GM12878 (cell line): ENCODE results near the gene DIO1. TPM values are rescaled to one million over a fixed set of nuclear protein-coding genes. Genes with fewer than 3 reads are reported as not detected.
A peak's percentile ranks its signal among the peaks of the same experiment; 100 is the strongest.

ENCODE experiments used
- CHD4 ChIP-seq: fragments of 200-600 bp; sonication (generic); IDR thresholded peaks from 2 replicates; pipeline ENCODE4 v1.6.1; 2016; ENCODE audit warnings: mild to moderate bottlenecking
- IRF5 ChIP-seq: fragments of 450-650 bp; IDR thresholded peaks from 2 replicates; pipeline ENCODE4 v1.6.1; 2017; ENCODE audit warnings: borderline replicate concordance
- MTA3 ChIP-seq: IDR thresholded peaks from 2 replicates; pipeline ENCODE4 v1.6.1; 2012; ENCODE audit warnings: low read length, inconsistent platforms, borderline replicate concordance
- NFYA ChIP-seq: IDR thresholded peaks from 2 replicates; pipeline ENCODE4 v1.6.1; 2011; ENCODE audit warnings: low read depth, mild to moderate bottlenecking, low read length, improper control_type of control experiment, borderline replicate concordance
- NR2C2 ChIP-seq: IDR thresholded peaks from 2 replicates; pipeline ENCODE4 v1.6.1; 2011; ENCODE audit warnings: borderline replicate concordance, low read depth; ENCODE audit not compliant: control insufficient read depth, insufficient read length
- RAD21 ChIP-seq: IDR thresholded peaks from 2 replicates; pipeline ENCODE4 v1.6.1; 2011; ENCODE audit warnings: mild to moderate bottlenecking, low read depth, low read length, moderate library complexity; ENCODE audit not compliant: insufficient read depth
- SPI1 ChIP-seq: IDR thresholded peaks from 2 replicates; pipeline ENCODE4 v1.6.1; 2011; ENCODE audit warnings: low read depth, mild to moderate bottlenecking, low read length, moderate library complexity, borderline replicate concordance; ENCODE audit not compliant: insufficient read depth
- SREBF1 ChIP-seq: IDR thresholded peaks from 2 replicates; pipeline ENCODE4 v1.6.1; 2012; ENCODE audit warnings: mild to moderate bottlenecking, low read length
- STAT3 ChIP-seq: IDR thresholded peaks from 2 replicates; pipeline ENCODE4 v1.6.1; 2011; ENCODE audit warnings: low read depth, low read length, improper control_type of control experiment
- TBL1XR1 ChIP-seq: IDR thresholded peaks from 2 replicates; pipeline ENCODE4 v1.6.1; 2012; ENCODE audit warnings: low read depth, low read length, improper control_type of control experiment
- TCF3 ChIP-seq: IDR thresholded peaks from 2 replicates; pipeline ENCODE4 v1.6.1; 2012; ENCODE audit warnings: low read depth, mild to moderate bottlenecking, low read length, borderline replicate concordance; ENCODE audit not compliant: insufficient read depth
- YBX1 ChIP-seq: fragments of 450-650 bp; IDR thresholded peaks from 2 replicates; pipeline ENCODE4 v1.6.1; 2016; ENCODE audit warnings: antibody characterized with exemption
- ZBTB40 ChIP-seq: fragments of 450-650 bp; IDR thresholded peaks from 2 replicates; pipeline ENCODE4 v1.6.1; 2016; ENCODE audit warnings: mild to moderate bottlenecking, moderate library complexity, borderline replicate concordance
- ZNF217 ChIP-seq: fragments of 450-650 bp; IDR thresholded peaks from 2 replicates; pipeline ENCODE4 v1.6.1; 2017; ENCODE audit warnings: antibody characterized with exemption, mild to moderate bottlenecking
- ZNF384 ChIP-seq: IDR thresholded peaks from 2 replicates; pipeline ENCODE4 v1.6.1; 2012; ENCODE audit warnings: low read depth, mild to moderate bottlenecking, low read length, improper control_type of control experiment, borderline replicate concordance
- polyA plus RNA-seq, 11 experiments: library from polyadenylated mRNA; depleted of rRNA in 4 of 11; unstranded in 6 of 11; stranded (reverse) in 5 of 11; fragments of >200 nt; fragmentation: Nextera tagmentation in 4 of 11; fragmentation: Illumina TruSeq in 1 of 11; extraction: Ambion mirVana in 4 of 11; extraction: Trizol in 1 of 11; gene quantifications; 1 replicate in 1 of 11; 2 replicates in 10 of 11; pipeline versions ENCODE4 v1.2.1 to v1.2.3, GENCODE V29; 2011 to 2016; ENCODE audit warnings: inconsistent platforms in 2 of 11, missing spikeins in 2 of 11, low read depth in 1 of 11
- total RNA-seq, 4 experiments: library from RNA; depleted of rRNA in 3 of 4; stranded (reverse); fragments of >200 nt in 3 of 4; fragmentation: Illumina TruSeq in 1 of 4; extraction: Trizol in 1 of 4; gene quantifications; 2 replicates each; pipeline versions ENCODE4 v1.2.1 to v1.2.3, GENCODE V29; 2013 to 2021
- TF ChIP-seq, protein P1 (sequence below): fragments of 450-650 bp; IDR thresholded peaks from 2 replicates; pipeline ENCODE4 v1.6.1; 2017; ENCODE audit warnings: mild to moderate bottlenecking, low read depth, inconsistent platforms; ENCODE audit not compliant: poor library complexity, severe bottlenecking
- TF ChIP-seq, protein P2 (sequence below): fragments of 450-650 bp; formaldehyde crosslinking; IDR thresholded peaks from 2 replicates; pipeline ENCODE4 v1.4.0; 2020; ENCODE audit warnings: mild to moderate bottlenecking, moderate library complexity

Gene DIO1
- total and polyA plus RNA-seq, 10 of the 15 experiments (the other 5 are each of a cell fraction or from before 2014, with no cell fraction given) = 0.11 to 0.26 (median 0.12) TPM; not detected in 6

- no peak for TF ChIP-seq IRF5
- TF ChIP-seq TBL1XR1 = no peak
- no peak for TF ChIP-seq SPI1
- no peak for TF ChIP-seq NR2C2
- no peak for TF ChIP-seq NFYA
- peak; percentile 67; the same call in 1 of the 2 replicates for TF ChIP-seq ZBTB40
- TF ChIP-seq ZNF384 = no peak
- TF ChIP-seq YBX1 = no peak
- no peak for TF ChIP-seq SREBF1
- TF ChIP-seq, protein P1, sequence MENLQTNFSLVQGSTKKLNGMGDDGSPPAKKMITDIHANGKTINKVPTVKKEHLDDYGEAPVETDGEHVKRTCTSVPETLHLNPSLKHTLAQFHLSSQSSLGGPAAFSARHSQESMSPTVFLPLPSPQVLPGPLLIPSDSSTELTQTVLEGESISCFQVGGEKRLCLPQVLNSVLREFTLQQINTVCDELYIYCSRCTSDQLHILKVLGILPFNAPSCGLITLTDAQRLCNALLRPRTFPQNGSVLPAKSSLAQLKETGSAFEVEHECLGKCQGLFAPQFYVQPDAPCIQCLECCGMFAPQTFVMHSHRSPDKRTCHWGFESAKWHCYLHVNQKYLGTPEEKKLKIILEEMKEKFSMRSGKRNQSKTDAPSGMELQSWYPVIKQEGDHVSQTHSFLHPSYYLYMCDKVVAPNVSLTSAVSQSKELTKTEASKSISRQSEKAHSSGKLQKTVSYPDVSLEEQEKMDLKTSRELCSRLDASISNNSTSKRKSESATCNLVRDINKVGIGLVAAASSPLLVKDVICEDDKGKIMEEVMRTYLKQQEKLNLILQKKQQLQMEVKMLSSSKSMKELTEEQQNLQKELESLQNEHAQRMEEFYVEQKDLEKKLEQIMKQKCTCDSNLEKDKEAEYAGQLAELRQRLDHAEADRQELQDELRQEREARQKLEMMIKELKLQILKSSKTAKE = peak; percentile 27
- 0 out of 2 replicates have a peak, but pooled peaks have one; percentile 48 for TF ChIP-seq TCF3
- no peak for TF ChIP-seq STAT3
- TF ChIP-seq MTA3 = no peak; the same call in 1 of the 2 replicates
- peak; percentile 94 for TF ChIP-seq ZNF217
- TF ChIP-seq RAD21 = no peak
- 0 out of 2 replicates have a peak, but pooled peaks have one; percentile 56 for TF ChIP-seq CHD4
- TF ChIP-seq, protein P2, sequence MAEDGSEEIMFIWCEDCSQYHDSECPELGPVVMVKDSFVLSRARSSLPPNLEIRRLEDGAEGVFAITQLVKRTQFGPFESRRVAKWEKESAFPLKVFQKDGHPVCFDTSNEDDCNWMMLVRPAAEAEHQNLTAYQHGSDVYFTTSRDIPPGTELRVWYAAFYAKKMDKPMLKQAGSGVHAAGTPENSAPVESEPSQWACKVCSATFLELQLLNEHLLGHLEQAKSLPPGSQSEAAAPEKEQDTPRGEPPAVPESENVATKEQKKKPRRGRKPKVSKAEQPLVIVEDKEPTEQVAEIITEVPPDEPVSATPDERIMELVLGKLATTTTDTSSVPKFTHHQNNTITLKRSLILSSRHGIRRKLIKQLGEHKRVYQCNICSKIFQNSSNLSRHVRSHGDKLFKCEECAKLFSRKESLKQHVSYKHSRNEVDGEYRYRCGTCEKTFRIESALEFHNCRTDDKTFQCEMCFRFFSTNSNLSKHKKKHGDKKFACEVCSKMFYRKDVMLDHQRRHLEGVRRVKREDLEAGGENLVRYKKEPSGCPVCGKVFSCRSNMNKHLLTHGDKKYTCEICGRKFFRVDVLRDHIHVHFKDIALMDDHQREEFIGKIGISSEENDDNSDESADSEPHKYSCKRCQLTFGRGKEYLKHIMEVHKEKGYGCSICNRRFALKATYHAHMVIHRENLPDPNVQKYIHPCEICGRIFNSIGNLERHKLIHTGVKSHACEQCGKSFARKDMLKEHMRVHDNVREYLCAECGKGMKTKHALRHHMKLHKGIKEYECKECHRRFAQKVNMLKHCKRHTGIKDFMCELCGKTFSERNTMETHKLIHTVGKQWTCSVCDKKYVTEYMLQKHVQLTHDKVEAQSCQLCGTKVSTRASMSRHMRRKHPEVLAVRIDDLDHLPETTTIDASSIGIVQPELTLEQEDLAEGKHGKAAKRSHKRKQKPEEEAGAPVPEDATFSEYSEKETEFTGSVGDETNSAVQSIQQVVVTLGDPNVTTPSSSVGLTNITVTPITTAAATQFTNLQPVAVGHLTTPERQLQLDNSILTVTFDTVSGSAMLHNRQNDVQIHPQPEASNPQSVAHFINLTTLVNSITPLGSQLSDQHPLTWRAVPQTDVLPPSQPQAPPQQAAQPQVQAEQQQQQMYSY (CRISPR knock-in tag) = no peak
Measured at GRCh38 chr1:53889304-53890298, 4.4 kb upstream of the DIO1 start, which contains the start of gene YIPF1 (continued).
